HG02973 (cell line): ENCODE results near the gene KISS1.
A peak's percentile ranks its signal among the peaks of the same experiment; 100 is the strongest.

Experiments used
- ATAC-seq: cut with Tn5 transposase; IDR thresholded peaks from one replicate; pipeline ENCODE4 v1.9.1; 2021; ENCODE audit warnings: moderate library complexity; ENCODE audit not compliant: unreplicated experiment

The KISS1 gene

DNA sequence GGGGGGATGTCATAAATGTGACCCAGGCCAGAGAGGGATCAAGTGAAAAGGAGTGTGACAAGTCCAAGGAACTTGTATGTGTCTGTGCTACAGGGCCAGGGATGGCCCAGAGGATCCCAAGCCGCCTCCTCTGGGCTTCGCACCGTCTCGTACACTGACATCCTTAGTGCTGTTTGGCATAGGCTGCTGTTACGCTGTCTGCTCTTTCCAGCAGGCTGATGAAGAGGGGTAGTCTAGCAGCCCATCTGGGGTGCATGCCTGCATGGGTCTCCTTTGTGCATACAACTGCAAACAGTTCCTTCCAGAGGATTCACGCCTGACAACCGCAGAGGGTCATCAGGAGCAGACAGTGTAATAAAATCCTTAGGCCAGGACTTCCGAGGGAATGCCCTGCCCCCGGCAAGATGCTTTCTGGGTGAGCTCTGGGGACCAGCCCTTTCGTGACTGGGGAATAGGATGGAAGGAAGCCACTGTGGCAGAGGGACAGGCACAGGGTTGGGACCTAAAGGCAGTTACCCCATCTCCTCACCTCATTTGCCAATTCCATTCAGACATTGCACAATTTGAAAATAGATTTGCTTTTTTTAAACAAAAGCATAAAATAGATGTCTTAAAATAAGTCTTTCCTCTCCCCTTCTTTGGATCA lies 23.8 kb upstream of the KISS1 start:
- ATAC-seq = no peak

GRCh38 chr1:204218552-204218951 lies 22.3 kb upstream of the KISS1 start:
- no peak for ATAC-seq

DNA sequence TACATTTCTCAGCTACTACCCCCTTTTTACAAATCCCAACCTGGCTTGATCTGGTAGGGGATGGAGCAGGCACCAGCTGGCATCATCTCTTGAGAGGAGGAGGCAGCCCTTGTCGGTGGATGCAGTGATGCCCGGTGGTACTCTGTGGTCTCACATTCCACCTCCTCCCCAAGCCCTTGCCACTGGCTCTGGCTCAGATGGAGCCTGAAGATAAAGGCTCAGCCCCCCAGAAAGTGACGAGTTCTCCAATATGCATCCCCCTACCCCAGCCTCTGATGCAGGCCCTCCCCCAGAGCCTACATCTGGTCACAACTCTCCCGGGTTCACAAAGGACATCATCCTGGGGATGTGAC lies 21.3 kb upstream of the KISS1 start:
- ATAC-seq = no peak

- ATAC-seq = no peak
These were observed 20.8 kb upstream of the KISS1 start for GRCh38 chr1:204216880-204217647.

DNA sequence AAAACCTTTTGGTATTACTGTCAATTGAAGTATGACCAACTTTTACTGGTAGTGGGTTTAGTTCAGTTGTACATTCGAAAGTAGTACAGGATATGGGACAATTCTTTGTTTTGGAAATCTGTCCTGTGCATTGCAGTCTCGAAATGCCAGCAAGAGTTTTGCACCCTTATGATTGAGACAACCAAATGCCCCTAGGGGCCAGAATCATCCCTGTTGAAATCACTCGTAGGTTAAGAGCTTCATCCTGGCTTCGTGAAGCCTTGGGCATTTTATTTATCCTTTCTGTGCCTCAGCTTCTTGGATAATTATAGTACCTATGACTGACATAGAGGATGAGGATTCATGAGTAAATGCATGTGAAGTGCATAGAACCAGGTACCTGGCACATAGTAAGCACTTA lies 19.9 kb upstream of the KISS1 start:
- no peak for ATAC-seq

DNA sequence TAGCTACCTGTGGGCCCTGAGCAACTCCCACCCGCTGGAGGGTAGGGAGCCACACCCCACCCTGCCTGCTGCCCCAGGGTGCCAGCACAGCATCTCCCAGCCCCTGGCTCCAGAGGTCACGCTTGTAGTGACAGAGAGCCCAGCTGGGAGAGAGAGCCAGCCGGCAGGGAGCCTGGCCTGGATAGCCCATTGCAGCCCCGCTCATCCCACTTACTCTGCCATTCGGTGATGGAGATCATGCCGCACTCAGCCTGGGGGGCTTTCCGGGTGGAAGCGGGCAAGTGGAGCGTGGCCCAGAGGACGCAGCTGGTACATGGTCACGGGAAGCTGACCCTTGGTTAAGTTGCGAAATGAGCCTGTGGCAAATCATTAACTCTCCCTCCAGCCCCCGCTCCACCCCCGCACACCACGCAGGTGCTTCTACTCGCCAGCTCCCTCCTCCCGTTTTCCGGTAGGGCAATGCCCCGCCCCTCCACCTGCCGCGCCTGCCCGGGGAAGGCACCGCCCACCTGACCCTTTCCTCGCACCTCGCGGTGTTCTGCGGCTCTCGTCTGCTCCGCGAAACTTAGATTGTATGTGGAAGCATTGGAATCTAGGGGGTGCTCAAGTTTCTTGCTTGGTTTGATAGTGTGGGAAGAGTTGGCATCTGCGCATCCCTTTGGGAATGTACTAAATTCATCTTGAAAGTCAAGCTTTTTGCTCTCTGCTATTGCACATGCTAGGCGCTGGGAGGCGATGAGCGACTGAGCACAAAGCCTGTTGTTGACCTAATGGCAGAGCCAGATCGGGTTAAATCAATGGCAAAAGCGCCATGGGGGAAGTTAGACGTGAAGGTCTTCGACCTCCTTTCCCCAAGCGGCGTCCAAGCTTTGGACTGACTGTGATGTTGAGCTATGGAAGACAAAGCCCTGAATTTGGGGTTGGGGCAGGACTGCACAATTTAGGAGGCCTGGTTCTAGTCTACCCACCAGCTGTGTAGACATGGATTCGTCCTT lies 17.7 kb upstream of the KISS1 start, which contains the start of gene GOLT1A:
Gene GOLT1A, minus strand, starts transcription at position 321 of the 995 bp plus-strand sequence. Its CDS starts 82 bp downstream, at position 239.
- peak; percentile 59 for ATAC-seq

GRCh38 chr1:204212715-204213114 lies 16.4 kb upstream of the KISS1 start:
- ATAC-seq = no peak

DNA sequence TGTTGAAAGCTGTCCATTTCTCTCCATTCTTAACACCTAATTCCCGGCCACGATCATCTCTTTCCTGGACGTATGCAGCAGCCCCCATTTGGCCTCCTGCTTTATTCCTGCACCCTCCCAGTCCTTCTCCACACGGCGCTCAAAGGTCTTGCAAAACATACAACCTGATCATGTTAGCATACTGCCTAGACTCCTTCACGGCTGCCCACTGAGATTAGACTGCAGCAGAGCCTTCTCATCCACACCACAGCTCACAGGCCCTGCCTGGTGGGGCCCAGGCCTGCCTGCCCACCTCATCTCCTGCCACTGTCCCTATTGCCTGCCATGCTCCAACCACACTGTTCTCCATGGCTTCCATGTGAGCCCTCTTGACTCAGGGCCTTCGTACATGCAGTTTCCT lies 14.8 kb upstream of the KISS1 start:
- no peak for ATAC-seq

- no peak for ATAC-seq
These were observed 10.9 kb upstream of the KISS1 start for GRCh38 chr1:204207136-204207616.

DNA sequence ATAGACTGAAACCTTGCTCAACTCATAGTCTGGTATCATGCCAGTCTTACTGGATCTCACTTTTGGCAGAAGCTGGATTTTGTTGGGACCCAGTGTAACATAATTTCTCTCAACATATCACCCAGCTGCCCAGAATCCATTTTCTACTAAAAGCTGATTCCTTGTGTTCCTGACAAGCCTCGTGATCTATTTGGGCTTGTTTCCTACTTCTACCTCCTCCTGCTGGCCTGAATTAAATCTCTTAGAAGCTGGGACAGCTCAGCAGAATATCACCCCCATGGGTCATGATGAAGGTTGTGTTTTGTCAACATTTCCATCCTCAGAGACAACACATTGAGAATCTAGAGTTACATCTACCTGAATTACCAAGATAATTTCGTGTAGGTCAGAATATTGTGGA lies 9.8 kb upstream of the KISS1 start:
- ATAC-seq = no peak

- no peak for ATAC-seq
These were observed 9.2 kb upstream of the KISS1 start for GRCh38 chr1:204205486-204205885.

GRCh38 chr1:204204944-204205343 lies 8.7 kb upstream of the KISS1 start:
- no peak for ATAC-seq

DNA sequence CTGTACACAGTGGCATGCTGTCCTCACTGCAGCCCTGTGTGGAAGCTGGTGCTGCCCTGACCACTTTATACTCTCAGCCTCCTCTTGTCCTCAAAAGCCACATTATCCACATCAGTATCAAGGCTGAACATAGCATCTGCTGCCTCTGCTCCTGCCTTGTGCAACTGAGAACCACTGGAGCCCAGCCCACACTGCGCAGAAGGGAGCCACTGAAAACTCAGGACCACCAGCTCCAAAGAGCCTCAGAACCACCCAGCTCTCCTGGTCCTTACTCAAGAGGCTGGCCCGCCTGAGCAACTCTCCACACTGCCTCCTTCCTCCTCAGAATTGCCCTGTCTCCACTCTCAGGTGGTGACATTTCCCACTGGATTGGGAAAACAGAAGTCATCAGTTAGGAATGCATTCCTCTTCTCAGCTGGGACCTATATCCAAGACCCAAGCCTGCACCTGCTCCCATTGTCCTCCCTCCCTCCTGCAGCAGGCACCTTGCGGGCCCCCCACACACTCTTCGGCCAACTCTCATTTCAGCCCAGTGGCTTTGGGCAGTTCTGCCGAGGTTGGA lies 7.0 kb upstream of the KISS1 start:
- no peak for ATAC-seq

- no peak for ATAC-seq
These were observed 6.2 kb upstream of the KISS1 start for GRCh38 chr1:204202481-204202880.

GRCh38 chr1:204201348-204202040 lies 5.2 kb upstream of the KISS1 start:
- ATAC-seq = no peak

GRCh38 chr1:204199579-204199978 lies 3.3 kb upstream of the KISS1 start:
- no peak for ATAC-seq

DNA sequence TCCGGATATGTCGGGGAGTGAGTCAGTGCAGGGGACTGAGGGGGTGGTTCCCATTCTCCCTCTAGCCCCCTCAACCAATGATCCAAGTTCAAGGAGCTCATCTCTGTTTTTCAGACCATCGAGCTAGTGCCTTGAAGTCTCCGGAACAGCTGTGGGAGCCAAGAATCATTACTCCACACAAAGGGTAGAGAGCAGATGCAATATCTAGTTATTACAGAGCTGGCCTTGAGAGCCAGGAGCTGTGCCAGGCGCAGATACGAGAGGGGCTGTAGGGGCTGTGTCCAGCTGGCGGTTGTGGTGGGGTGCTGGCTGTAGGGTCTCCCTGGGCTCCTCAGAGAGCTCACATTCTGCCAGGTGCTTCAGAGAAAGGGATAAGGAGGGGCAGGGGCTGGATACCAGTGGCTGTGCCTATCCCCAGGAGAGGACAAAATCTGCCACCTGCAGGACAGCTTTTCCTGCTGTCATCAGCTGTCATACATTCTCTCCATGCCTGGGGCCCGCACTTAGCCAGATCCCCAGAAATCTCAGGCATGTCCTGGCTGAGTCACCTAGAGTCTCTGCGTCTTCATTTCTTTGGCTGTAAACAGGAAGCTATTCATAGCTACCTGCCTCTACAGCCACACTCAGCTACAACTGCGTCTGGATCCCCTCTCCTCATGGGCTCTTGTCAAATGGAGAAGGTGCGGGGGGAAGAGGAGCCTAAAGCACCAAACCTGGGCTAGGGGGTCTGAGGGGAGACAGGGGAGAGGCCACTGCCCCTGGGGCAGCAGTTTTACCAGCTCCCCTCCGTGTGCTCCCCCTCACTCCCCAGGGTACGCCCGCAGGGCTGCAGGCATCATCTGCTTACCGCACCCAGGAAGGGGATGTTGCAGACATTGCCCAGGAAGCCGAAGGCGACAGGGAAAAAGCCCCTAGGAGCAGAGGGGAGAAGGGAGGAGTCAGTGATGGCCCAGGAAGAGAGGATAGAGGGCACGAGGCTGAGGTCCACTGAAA lies 2.4 kb upstream of the KISS1 start:
- no peak for ATAC-seq

DNA sequence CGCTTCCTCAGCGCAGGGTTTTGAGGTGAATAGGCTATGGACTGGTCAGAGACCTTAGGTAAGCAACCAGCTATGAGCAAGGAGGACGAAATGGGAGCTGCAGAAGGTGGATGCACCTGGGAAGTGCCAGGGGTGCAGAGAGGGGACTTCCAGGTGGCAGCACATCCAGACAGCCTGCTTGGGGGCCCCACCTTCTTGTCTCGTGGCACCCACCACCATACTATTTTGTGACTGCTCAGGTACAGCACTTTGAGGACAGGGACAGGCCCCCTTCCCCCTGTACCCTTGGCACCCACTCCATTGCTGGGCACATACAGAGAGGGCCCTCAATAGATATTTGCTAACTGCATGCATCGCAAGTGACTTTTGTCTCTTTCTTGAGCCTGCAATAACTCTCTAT lies 777 bp upstream of the KISS1 start:
- ATAC-seq = no peak

DNA sequence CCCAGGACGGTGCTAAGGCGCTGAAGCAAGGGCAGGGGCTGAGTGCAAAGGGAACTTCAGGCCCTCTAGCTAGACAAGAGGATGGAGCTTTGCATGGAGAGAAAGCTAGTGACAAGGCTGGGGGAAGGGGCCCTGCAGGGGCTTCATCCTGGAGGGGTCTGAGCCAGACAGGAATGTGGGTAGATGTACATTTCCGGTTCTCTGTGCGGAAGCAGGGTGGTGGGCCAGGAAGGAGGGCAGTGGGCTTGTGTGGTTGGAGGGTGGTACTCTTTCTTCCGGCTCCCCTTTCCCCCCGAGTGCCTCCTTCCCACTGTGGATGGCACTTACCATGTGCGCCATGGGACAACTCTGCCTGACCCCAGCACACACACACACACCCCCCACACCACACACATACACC lies 1.5 kb downstream of the KISS1 start:
- ATAC-seq = no peak
